Smooth muscle cell (in vitro differentiated cells): ENCODE results near the gene MAMSTR. TPM values are rescaled to one million over a fixed set of nuclear protein-coding genes. Genes with fewer than 3 reads are reported as not detected.

Source experiments
- DNase-seq: peaks from one replicate; lab custom pipeline; 2025; ENCODE audit not compliant: unreplicated experiment; lab: John Stamatoyannopoulos, UW
- H2AFZ ChIP-seq: fragments of 200-600 bp; sonication (generic); 2 replicates; pipeline ENCODE4 v1.6.0; 2016; ENCODE audit warnings: antibody characterized with exemption, low read depth, mild to moderate bottlenecking
- H3F3A ChIP-seq: fragments of 200-600 bp; sonication (generic); 2 replicates; pipeline ENCODE4 v1.6.0; 2017; ENCODE audit warnings: antibody characterized with exemption, low read depth
- H3K27ac ChIP-seq: fragments of 200-600 bp; sonication (generic); 2 replicates; pipeline ENCODE4 v1.5.1; 2016; ENCODE audit warnings: low read depth, mild to moderate bottlenecking
- H3K27me3 ChIP-seq: fragments of 200-600 bp; sonication (generic); 2 replicates; pipeline ENCODE4 v1.6.1; 2016; ENCODE audit warnings: low read depth, mild to moderate bottlenecking
- H3K36me3 ChIP-seq: fragments of 200-600 bp; sonication (generic); 2 replicates; pipeline ENCODE4 v1.5.1; 2016; ENCODE audit warnings: low read depth
- H3K4me1 ChIP-seq: fragments of 200-600 bp; sonication (generic); 2 replicates; pipeline ENCODE4 v1.5.1; 2016; ENCODE audit warnings: low read depth
- H3K4me2 ChIP-seq: fragments of 200-600 bp; sonication (generic); 2 replicates; pipeline ENCODE4 v1.6.0; 2016; ENCODE audit warnings: mild to moderate bottlenecking
- H3K4me3 ChIP-seq: fragments of 200-600 bp; sonication (generic); 2 replicates; pipeline ENCODE4 v1.5.1; 2016; ENCODE audit warnings: mild to moderate bottlenecking
- H3K79me2 ChIP-seq: fragments of 200-600 bp; sonication (generic); 2 replicates; pipeline ENCODE4 v1.6.0; 2016; ENCODE audit warnings: low read depth, mild to moderate bottlenecking
- H3K9ac ChIP-seq: fragments of 200-600 bp; sonication (generic); 2 replicates; pipeline ENCODE4 v1.6.0; 2016; ENCODE audit warnings: low read depth
- H3K9me3 ChIP-seq: fragments of 200-600 bp; sonication (generic); replicated peaks from 2 replicates; pipeline ENCODE4 v1.5.1; 2016; ENCODE audit warnings: low read depth
- H4K20me1 ChIP-seq: fragments of 200-600 bp; sonication (generic); 2 replicates; pipeline ENCODE4 v1.6.0; 2016; ENCODE audit warnings: low read depth
- WGBS: methylation state at CpG from one replicate; pipeline ENCODE4 v1.1.7; 2016; ENCODE audit warnings: low lambda C conversion rate; 5-methylcytosine and 5-hydroxymethylcytosine counted together
- polyA plus RNA-seq: library from polyadenylated mRNA; unstranded; fragments of >200 nt; fragmentation: Nextera tagmentation; extraction: Ambion mirVana; gene quantifications from 2 replicates; pipeline ENCODE4 v1.2.1, GENCODE V29; 2016
- total RNA-seq: library from RNA; depleted of rRNA; stranded (reverse); fragments of >200 nt; gene quantifications from 2 replicates; pipeline ENCODE4 v1.2.3, GENCODE V29; 2014
- TF ChIP-seq, protein P1 (sequence below): fragments of 200-600 bp; sonication (generic); IDR thresholded peaks from 2 replicates; pipeline ENCODE4 v1.5.1; 2017; ENCODE audit warnings: borderline replicate concordance, mild to moderate bottlenecking, antibody characterized with exemption; ENCODE audit not compliant: insufficient read depth, poor library complexity, severe bottlenecking

Gene MAMSTR
- total and polyA plus RNA-seq, 2 experiments from 2014 or later, result 0.58 to 3.9 TPM

DNA sequence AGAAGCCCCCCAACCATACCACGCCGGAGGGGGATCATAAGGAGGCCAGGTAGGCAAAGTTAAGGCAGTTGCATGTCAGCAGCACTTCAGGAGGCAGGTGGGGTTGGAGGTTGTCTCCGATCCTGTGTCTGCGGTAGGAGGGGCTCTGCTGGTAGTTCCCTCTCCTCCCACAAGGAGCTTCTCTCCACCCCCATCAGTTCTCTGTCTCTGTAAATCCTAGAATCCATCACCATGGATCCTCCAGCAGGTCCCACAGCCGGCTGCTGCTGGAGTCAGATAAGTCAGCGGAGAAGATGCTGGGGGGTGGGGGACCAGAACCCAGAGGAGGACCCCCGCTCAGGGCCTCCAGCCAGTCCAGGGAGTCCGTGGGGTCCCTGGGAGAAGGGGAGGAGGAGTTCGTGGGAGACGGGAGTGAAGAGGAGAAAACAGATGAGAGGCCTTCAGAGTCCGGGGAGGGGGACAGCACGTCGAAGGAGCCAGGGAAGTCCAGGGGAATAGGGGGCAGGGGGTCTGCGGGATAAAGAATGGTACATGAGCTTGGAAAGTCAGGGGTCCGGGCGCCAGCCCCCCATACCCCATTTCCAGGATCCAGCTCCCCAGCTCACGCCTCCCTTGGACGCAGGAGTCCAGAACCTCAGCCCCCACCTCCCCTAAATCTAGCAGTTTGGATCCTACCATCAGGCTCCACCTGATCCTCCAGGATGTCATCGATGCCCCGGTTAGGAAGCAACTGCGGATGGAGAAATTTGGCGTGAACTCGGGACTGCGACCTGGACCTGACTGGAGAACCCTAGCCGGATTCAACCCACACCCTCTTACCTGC lies 6.3 kb downstream of the MAMSTR start:
- Histone ChIP-seq H3K4me3 (peak overlapping the region; percentile 71), H3K4me1 (peaks cover 21% of the 10 kb centered on the region), H3K9me3 (no peaks in the 10 kb centered on the region), H3K79me2 (no peaks in the 10 kb centered on the region), H3K9ac (peak overlapping the region; percentile 28), H3K27ac (no peak overlapping the region), H3F3A (peaks cover 8% of the 10 kb centered on the region), H2AFZ (peak overlapping the region; percentile 90), H3K27me3 (no peaks in the 10 kb centered on the region), H3K36me3 (no peaks in the 10 kb centered on the region), H4K20me1 (no peaks in the 10 kb centered on the region), H3K4me2 (peak overlapping the region; percentile 88)
- DNase-seq, result no peak
- WGBS, result 7% methylated on average over 22 of the region's 25 CpGs
- TF ChIP-seq, protein P1, sequence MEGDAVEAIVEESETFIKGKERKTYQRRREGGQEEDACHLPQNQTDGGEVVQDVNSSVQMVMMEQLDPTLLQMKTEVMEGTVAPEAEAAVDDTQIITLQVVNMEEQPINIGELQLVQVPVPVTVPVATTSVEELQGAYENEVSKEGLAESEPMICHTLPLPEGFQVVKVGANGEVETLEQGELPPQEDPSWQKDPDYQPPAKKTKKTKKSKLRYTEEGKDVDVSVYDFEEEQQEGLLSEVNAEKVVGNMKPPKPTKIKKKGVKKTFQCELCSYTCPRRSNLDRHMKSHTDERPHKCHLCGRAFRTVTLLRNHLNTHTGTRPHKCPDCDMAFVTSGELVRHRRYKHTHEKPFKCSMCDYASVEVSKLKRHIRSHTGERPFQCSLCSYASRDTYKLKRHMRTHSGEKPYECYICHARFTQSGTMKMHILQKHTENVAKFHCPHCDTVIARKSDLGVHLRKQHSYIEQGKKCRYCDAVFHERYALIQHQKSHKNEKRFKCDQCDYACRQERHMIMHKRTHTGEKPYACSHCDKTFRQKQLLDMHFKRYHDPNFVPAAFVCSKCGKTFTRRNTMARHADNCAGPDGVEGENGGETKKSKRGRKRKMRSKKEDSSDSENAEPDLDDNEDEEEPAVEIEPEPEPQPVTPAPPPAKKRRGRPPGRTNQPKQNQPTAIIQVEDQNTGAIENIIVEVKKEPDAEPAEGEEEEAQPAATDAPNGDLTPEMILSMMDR, result peak; percentile 3

DNA sequence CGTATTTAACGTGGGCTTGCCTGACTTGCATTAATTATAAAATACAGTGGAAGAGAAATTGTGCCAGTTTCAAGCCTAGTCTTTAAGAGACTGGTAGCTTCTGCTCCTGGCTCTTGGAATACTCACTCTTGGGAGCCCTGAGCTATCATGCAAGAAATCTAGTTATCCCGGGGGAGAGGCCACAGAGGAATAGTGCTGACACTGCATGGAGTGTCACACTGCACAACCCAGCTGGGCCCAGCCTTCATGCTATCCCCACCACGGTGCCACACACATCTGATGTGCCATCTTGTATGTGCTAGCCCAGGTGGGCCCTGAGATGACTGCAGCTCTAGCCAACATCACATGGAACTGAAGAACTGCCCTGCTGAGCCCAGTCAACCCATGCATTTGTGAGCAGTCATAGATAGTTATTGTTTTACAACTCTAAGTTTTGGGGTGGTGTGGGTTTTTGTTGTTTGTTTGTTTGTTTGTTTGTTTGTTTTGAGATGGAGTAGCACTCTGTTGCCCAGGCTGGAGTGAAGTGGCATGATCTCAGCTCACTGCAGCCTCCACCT lies 8.3 kb downstream of the MAMSTR start:
- no peak for DNase-seq
- no peak overlapping the region for H3K4me3 ChIP-seq
- TF ChIP-seq, protein P1, result no peak
- no peaks in the 10 kb centered on the region for H3K27me3 ChIP-seq
- no peaks in the 10 kb centered on the region for H3K79me2 ChIP-seq
- no peaks in the 10 kb centered on the region for H3K36me3 ChIP-seq
- no peak overlapping the region for H3K4me2 ChIP-seq
- H3K27ac ChIP-seq, result no peak overlapping the region
- no peak overlapping the region for H3K9ac ChIP-seq
- no peaks in the 10 kb centered on the region for H3F3A ChIP-seq
- WGBS, result 92% methylated on average over 4 of the region's 4 CpGs
- no peaks in the 10 kb centered on the region for H3K9me3 ChIP-seq
- H4K20me1 ChIP-seq, result no peaks in the 10 kb centered on the region
- H2AFZ ChIP-seq, result no peak overlapping the region
- H3K4me1 ChIP-seq, result peaks cover 11% of the 10 kb centered on the region

DNA sequence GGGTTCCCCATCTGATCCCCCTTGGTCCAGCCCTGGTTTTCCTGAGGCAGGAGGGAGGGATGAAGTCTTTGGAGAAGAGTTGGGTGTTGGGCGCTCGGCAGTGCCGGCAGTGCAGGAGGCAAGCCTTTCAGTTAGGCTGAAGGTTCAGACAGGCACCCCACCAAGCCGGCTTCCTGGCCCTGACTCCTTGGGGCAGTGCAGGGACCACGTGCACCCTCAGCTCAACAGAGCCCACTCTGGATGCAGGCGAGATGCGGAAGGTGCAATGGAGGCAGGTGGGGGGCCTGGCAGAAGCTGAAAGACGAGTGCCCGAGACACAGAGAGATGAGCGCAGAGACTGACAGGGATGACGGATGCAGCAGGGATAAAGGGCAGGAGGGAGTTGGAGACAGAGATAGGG lies 11.1 kb downstream of the MAMSTR start:
- Histone ChIP-seq H3K4me1 (peaks cover 3% of the 10 kb centered on the region), H3K4me2 (no peak overlapping the region), H4K20me1 (no peaks in the 10 kb centered on the region), H2AFZ (no peak overlapping the region), H3K27ac (no peak overlapping the region), H3F3A (no peaks in the 10 kb centered on the region), H3K9me3 (no peaks in the 10 kb centered on the region), H3K9ac (no peak overlapping the region), H3K4me3 (no peak overlapping the region), H3K36me3 (no peaks in the 10 kb centered on the region), H3K79me2 (no peaks in the 10 kb centered on the region), H3K27me3 (no peaks in the 10 kb centered on the region)
- no peak for DNase-seq
- WGBS, result 62% methylated on average over 11 of the region's 11 CpGs
- TF ChIP-seq, protein P1, result no peak
